ENCODE measurements around the gene SLC39A7. TPM values are rescaled to one million over a fixed set of nuclear protein-coding genes. Genes with fewer than 3 reads are reported as not detected.

The SLC39A7 gene
- total RNA-seq, 2 donors from 2014 or later = 71.3 to 106 TPM

DNA sequence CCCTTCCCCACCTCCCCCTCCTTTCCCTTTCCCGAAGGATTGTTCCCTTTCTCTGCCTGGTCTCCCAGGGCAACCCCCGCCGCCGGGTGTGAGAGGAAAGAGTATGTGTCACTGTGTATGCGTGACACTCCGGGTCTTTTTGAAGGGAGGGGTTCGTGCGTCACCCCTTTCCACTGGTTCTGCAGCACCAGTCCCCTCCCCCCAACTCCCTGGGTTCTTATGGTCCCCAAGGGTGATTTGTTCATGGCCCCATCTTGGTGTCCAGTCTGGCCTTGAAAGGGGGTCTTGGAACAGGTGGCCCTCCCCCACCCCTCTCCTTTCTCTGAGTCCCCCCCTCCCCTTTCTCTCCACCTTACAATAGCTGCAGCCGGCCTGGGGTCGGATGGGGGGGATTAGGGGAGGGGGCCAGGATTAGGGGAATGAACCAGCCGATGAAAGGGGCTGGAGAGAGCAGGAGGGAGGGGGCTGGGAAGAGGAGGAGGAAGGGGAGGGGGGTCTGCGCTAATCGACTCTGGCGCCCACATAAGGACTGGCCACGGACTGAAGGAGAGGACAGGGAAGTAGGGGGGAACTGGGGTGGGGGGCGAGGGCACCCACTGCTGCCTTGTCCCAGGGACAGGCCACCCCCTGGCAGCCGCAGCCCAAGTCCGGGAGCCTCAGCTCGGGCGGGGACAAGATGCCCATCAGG lies 6.3 kb downstream of the SLC39A7 start:
- ATAC-seq (ENCODE audit: insufficient number of reproducible peaks, low FRiP score, low read depth) = no peak
- DNase-seq (ENCODE audit: low spot score) = no peak
- no peaks in the 10 kb centered on the region for H3K27me3 ChIP-seq (replicated peaks; ENCODE audit: insufficient read depth)
- peaks cover 26% of the 10 kb centered on the region for H3K36me3 ChIP-seq
- H3K9me3 ChIP-seq = no peaks in the 10 kb centered on the region
- TF ChIP-seq, protein P1, sequence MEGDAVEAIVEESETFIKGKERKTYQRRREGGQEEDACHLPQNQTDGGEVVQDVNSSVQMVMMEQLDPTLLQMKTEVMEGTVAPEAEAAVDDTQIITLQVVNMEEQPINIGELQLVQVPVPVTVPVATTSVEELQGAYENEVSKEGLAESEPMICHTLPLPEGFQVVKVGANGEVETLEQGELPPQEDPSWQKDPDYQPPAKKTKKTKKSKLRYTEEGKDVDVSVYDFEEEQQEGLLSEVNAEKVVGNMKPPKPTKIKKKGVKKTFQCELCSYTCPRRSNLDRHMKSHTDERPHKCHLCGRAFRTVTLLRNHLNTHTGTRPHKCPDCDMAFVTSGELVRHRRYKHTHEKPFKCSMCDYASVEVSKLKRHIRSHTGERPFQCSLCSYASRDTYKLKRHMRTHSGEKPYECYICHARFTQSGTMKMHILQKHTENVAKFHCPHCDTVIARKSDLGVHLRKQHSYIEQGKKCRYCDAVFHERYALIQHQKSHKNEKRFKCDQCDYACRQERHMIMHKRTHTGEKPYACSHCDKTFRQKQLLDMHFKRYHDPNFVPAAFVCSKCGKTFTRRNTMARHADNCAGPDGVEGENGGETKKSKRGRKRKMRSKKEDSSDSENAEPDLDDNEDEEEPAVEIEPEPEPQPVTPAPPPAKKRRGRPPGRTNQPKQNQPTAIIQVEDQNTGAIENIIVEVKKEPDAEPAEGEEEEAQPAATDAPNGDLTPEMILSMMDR (IDR thresholded peaks at IDR 0.05) = no peak
- peak overlapping the region; percentile 91 for H3K4me3 ChIP-seq
- peaks cover 14 to 32% of the 10 kb centered on the region in 2 donors for H3K4me1 ChIP-seq (ENCODE audit: control insufficient read depth in 1 of 2, low read depth in 2 of 2)
- no peak overlapping the region for H3K27ac ChIP-seq

DNA sequence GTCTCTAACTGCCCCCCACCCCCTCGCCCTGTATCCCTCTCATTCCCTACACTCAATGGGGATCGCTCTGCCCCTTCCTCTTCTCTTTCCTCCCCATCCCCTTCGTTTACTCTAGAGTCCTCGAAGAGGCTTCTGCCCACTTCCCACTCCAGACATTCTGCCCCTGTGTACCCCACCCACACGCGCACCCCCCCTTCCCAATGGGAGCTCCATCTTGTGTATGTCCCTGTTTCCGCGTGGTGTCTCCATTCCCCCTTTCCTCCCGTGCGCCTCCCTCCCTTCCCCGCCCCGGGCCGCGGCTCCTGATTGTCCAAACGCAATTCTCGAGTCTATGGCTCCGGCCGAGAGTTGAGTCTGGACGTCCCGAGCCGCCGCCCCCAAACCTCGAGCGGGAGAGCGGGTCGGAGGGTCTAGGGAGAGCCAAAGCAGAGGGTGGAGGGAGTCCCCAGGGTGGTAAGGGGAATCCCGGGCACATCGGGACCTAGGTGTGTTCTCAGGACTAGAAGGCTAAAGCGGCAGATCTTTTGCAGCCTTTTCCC lies 7.0 kb downstream of the SLC39A7 start:
- Histone ChIP-seq H3K4me3 (peak overlapping the region; percentile 91), H3K9me3 (no peaks in the 10 kb centered on the region), H3K27ac (peak overlapping the region; percentile 77 to 90), H3K4me1 (ENCODE audit: control insufficient read depth in 1 of 2, low read depth in 2 of 2) (peaks cover 10 to 31% of the 10 kb centered on the region in 2 donors), H3K36me3 (peaks cover 22% of the 10 kb centered on the region), H3K27me3 (replicated peaks; ENCODE audit: insufficient read depth) (no peaks in the 10 kb centered on the region)
- ATAC-seq (ENCODE audit: insufficient number of reproducible peaks, low FRiP score, low read depth) = no peak
- TF ChIP-seq, protein P1 (IDR thresholded peaks at IDR 0.05) = no peak
- no peak for DNase-seq (ENCODE audit: low spot score)

DNA sequence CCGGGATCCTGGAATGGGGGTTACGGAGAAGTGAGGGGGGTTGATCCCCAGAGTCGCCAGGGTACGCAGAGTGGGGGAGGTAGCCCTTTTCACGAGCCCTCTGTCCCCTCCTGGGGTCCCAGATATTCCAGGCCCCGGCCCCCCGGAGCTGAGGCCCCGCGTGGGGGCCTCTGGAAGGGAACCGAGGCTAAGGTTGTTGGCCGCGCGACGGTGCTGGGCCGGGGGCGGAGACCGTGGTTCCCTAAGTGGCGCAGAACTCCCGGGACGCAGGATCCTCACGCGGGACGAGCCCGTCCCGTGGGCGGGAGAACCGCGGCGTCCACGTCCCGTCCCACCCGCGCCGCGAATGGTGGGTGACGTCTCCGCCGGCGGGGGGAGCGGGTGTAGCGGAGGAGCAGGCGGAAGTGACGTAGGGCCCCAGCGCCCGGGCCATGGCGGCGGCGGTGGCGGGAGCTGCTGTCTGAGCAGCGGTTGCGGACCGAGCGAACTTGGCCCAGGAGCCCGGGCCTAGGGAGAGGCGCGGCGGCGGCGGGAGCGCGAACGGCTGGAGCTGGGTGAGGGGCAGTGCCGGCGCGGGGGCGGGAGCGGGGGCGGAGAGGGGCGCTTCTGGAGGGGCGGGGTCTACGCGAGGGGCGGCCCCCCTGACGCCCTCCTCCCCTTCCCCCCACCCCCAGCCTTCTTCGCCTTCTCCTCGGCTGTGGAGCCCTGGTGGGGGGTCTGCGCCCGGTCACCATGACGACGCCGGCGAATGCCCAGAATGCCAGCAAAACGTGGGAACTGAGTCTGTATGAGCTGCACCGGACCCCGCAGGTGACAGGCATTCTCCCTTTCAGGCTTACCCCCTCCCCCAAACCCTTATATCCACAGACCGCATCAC lies 7.7 kb downstream of the SLC39A7 start, which contains the start of gene RING1:
TSS of gene RING1 (plus strand) at position 410 of the 877 bp plus-strand sequence. CDS start at position 733, 323 bp downstream.
- Histone ChIP-seq H3K4me1 (ENCODE audit: control insufficient read depth in 1 of 2, low read depth in 2 of 2) (peaks cover 13 to 37% of the 10 kb centered on the region in 2 donors), H3K4me3 (peak within 1 kb of the TSS; percentile 91), H3K36me3 (peaks cover 16% of the 10 kb centered on the region), H3K9me3 (no peaks in the 10 kb centered on the region), H3K27ac (peak within 1 kb of the TSS; percentile 77 to 90), H3K27me3 (replicated peaks; ENCODE audit: insufficient read depth) (no peaks in the 10 kb centered on the region)
- TF ChIP-seq, protein P1 (IDR thresholded peaks at IDR 0.05) = no peak
- DNase-seq (ENCODE audit: low spot score) = no peak
- peak; percentile 71 for ATAC-seq (ENCODE audit: insufficient number of reproducible peaks, low FRiP score, low read depth)

DNA sequence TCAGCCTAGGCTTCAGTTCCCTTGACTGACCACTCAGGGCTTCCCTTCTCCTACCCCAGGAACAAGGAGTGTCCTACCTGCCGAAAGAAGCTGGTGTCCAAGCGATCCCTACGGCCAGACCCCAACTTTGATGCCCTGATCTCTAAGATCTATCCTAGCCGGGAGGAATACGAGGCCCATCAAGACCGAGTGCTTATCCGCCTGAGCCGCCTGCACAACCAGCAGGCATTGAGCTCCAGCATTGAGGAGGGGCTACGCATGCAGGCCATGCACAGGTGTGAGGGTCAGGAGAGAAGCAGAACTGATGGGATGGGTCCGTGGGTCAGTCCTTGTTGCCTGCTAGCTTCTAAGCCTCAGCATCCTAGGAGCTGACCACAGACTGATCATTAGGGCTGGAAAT lies 9.2 kb downstream of the SLC39A7 start:
- H3K36me3 ChIP-seq = peaks cover 10% of the 10 kb centered on the region
- DNase-seq (ENCODE audit: low spot score) (no peak), ATAC-seq (ENCODE audit: insufficient number of reproducible peaks, low FRiP score, low read depth) (no peak)
- H3K4me3 ChIP-seq = no peak overlapping the region
- H3K4me1 ChIP-seq (ENCODE audit: control insufficient read depth in 1 of 2, low read depth in 2 of 2) = peaks cover 6 to 33% of the 10 kb centered on the region in 2 donors
- TF ChIP-seq, protein P1 (IDR thresholded peaks at IDR 0.05) = no peak
- no peak overlapping the region for H3K27ac ChIP-seq
- no peaks in the 10 kb centered on the region for H3K27me3 ChIP-seq (replicated peaks; ENCODE audit: insufficient read depth)
- H3K9me3 ChIP-seq = no peaks in the 10 kb centered on the region

DNA sequence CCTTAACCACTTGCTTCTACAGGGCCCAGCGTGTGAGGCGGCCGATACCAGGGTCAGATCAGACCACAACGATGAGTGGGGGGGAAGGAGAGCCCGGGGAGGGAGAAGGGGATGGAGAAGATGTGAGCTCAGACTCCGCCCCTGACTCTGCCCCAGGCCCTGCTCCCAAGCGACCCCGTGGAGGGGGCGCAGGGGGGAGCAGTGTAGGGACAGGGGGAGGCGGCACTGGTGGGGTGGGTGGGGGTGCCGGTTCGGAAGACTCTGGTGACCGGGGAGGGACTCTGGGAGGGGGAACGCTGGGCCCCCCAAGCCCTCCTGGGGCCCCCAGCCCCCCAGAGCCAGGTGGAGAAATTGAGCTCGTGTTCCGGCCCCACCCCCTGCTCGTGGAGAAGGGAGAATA lies 10.5 kb downstream of the SLC39A7 start:
- Histone ChIP-seq H3K27ac (no peak overlapping the region), H3K36me3 (peaks cover 10% of the 10 kb centered on the region), H3K4me1 (ENCODE audit: control insufficient read depth in 1 of 2, low read depth in 2 of 2) (peaks cover 4 to 28% of the 10 kb centered on the region in 2 donors), H3K4me3 (no peak overlapping the region), H3K27me3 (replicated peaks; ENCODE audit: insufficient read depth) (no peaks in the 10 kb centered on the region), H3K9me3 (no peaks in the 10 kb centered on the region)
- ATAC-seq (ENCODE audit: insufficient number of reproducible peaks, low FRiP score, low read depth) (no peak), DNase-seq (ENCODE audit: low spot score) (no peak)
- TF ChIP-seq, protein P1 (IDR thresholded peaks at IDR 0.05) = no peak

Measured in thoracic aorta (tissue), 2 donors.